GM19324 (cell line): Measurements from ENCODE around the gene RNF187.

Experiments
- ATAC-seq: cut with Tn5 transposase; IDR thresholded peaks from one replicate; pipeline ENCODE4 v1.9.1; 2021; ENCODE audit warnings: mild to moderate bottlenecking, moderate library complexity; ENCODE audit not compliant: unreplicated experiment, low FRiP score

The RNF187 gene

GRCh38 chr1:228507961-228508652 lies 20.9 kb downstream of the RNF187 start:
- no peak for ATAC-seq

- ATAC-seq: no peak
These were observed 21.7 kb downstream of the RNF187 start for GRCh38 chr1:228508840-228509415.

DNA sequence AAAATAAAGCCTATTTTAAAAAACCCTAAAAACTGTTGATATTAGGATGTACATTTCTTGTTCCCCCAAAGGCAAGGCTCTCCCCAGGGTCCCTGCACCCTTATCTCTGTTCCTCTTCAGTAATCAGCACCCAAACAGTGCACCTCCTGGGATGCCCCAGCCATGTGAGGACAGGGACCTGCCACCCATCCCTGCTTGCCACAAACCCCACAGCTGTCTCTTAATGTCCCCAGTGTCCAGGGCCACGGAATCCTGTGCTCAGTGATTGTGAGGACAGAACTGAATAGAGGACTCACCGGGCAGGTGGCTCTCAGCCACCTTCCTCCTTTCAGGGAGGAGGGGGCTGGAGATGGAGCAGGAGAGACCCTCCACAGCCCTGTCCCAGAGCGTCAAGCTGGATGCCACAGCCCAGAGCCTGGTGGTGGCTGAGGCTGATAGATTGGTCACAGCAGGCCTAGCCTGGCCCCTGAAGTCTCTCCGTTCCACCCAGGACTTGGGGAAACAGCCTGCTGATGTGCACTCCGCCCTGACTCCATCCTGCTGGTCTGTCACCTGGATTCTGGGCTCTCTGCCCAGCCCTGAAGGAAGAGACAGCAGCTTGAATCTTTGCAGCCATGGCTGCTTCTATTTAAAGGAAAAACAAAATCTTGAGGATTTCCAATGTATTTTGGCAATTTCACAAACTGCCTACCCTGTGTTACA lies 23.1 kb downstream of the RNF187 start:
- ATAC-seq: no peak

GRCh38 chr1:228510803-228511413 lies 23.7 kb downstream of the RNF187 start:
- no peak for ATAC-seq

DNA sequence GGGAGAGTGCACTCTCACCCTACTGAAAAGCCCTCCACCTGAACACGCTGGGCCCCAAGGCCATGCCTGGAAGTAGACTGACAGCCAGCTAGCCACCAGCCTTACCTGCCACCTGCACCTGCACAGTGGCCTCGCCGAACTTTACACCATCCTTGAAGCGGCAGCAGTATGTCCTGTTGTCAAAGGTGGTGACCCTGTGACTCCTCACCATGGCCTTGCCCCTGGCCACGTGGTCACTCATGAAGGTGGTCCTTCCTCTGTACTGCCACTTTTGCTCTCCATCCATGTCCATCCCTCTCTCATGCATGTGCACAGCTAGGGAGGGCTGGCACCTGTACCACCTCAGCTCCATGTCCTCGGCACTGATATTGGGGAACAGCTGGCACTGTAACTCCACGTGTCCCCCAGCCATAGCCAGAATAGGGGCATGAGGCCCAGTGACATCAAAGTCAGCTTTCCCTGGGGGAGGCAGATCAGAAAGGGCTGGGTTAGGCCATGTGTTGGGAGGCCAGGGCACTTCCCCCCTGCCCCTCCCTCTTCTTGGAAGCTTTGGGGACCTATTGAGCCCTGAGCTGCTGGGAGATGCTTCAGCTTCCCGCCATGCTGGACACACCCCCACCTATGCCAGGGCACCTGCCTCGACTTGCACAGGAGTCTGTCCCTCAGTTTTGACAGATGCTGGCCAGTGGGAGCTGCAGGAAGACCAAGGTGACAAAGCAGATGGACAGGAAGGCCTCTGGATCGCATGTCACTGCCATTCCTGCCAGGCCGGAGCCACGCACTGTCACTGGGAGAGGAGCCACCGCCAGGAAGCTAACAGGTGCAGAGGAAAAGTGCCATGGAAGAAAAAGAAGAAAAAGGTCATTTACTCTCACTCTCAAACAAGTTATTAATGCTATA lies 24.6 kb downstream of the RNF187 start:
- ATAC-seq: no peak

DNA sequence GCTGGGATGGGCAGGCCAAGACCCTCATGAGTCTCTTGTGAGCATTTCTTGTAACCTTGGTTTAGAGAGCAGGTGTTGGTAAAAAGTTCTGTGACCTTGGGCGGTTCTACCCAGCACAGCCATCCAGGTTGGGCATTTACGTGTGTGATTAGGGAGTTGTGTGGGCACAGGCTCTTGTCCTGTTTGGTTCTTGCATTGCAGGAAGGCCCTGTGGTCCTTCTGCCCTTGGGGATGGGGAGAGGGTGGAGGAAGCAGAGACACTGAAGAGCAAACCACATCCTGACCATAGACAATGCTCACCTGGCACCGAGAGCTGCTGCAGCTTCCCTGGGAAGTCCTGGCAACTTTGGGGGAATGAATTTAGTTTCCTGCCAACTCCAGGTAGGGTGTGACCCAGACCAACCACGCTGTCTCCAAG lies 25.6 kb downstream of the RNF187 start:
- no peak for ATAC-seq

DNA sequence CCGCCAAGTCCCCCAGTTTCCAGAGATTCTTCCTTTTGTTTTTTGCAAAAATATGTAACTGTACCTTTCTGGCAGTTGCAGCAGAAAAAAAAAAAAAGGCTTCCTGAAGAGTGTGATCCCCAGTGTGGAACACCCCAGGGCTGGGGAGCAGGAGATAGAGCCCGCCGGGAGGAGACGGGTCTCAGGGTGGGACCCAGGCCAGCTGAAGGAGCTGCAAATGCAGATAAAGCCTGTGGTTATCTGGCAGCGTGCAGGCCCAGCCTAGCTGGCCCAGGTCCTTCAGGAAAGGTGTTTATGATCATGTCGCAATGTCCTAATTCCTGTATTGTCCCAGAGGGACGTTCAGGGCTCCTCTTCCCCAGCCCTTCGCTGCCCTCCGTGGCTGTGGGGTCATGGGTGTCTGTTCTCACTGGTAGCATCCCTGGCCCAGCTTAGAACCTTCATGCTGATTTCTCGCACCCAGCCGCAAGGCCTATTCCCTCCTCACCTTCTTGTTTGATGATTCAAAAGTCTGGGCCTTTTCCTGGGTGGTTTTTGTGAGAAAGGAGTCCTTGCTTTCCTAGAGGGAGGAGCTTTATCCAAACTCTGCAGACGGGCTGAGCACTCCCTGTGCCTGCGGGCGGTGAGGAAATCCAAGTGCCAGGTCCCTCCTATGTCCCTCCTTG lies 26.2 kb downstream of the RNF187 start:
- no peak for ATAC-seq

DNA sequence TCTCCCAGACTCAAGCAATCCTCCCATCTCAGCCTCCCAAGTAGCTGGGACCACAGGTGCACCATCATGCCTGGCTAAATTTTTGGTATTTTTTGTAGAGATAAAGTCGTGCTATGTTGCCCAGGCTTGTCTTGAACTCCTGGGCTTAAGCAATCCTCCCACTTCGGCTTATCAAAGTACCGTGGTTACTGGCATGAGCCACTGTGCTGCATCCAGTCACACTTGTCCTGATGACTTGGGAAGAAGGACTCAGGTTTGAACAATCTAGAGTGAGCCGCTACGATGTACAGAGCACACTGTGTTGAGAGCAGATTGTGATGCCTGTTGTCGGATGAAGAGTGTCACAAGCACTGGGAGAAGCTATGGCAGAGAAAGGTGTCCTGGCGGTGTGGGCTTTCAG lies 27.2 kb downstream of the RNF187 start:
- ATAC-seq: no peak

GRCh38 chr1:228515200-228515834 lies 28.1 kb downstream of the RNF187 start:
- no peak for ATAC-seq

- no peak for ATAC-seq
These were observed 30.5 kb downstream of the RNF187 start for GRCh38 chr1:228517655-228518054.

DNA sequence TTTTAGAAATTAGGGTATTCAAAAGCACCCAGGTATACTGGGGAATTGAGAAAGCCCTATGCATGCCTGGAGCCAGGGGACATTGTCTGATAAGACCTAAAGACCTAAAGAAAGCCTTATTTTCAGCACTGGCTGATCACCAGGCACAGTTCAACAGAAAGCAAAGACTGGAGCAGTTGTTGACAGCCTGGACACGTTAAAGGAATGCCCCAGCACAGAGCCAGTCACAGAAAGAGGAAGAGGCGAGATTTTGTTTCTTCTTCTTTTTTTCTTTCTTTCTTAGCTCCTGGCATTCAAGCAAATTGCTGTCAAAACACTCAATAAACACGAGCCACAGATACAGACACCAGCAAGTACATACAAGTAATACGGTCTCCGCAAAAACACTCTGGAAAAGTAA lies 40.4 kb downstream of the RNF187 start:
- ATAC-seq: no peak

- no peak for ATAC-seq
These were observed 41.4 kb downstream of the RNF187 start for GRCh38 chr1:228528612-228529011.

GRCh38 chr1:228530086-228530758 lies 43.0 kb downstream of the RNF187 start:
- ATAC-seq: no peak

GRCh38 chr1:228530951-228531731 lies 44.0 kb downstream of the RNF187 start:
- ATAC-seq: no peak

DNA sequence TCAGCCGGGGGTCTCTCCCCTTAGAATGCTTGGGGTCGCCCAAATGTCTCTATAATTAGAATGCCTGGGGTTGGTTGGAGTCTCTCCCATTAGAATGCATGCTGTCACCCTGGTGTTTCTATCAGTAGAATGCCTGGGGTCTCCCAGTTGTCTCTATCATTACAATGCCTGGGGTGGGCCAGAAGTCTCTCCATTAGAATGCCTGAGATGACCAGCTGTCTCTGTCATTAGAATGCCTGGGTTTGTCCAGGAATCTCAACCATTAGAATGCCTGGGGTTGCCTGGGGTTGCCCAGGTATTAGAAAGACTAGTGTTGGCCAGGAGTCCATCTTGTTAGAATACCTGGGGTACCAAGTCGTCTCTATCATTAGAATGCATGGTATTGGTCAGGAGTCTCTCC lies 51.6 kb downstream of the RNF187 start:
- ATAC-seq: no peak

DNA sequence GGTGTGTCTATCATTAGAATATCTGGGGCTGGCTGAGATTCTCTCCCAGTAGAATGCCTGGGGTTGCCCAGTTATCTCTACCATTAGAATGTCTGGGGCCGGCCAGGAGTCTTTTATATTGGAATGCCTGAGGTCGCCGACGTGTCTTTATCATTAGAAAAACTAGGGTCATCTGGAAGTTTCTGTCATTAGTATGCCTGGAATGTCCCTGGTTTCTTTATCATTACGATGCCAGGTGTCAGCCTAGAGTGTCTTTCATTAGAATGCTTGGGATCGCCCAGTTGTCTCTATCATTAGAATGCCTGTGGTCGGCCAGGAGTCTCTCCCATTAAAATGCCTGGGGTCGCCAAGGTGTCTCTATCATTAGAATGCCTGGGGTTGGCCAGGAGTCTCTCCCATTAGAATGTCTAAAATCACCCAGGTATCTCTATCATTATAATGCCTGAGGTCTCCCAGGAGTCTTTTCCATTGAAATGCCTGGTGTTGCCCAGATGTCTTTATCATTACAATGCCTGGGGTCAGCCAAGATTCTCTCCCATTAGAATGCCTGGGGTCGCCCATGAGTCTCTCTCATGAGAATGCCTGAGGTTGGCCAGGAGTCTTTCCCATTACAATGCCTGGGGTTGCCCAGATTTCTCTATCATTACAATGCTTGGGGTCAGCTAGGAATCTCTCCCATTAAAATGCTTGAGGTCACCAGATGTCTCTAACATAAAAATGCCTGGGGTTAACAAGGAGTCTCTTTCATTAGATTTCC lies 53.2 kb downstream of the RNF187 start:
- ATAC-seq: no peak

- ATAC-seq: no peak
These were observed 54.5 kb downstream of the RNF187 start for GRCh38 chr1:228541725-228542124.
